RWPE2 (cell line): ENCODE data around the gene CAV1.
A peak's percentile ranks its signal among the peaks of the same experiment; 100 is the strongest.

ENCODE experiments used
- ATAC-seq: fragments of 200-7000 bp; cut with Tn5 transposase; 3 replicates; pipeline ENCODE4 v1.9.1; 2021; ENCODE audit warnings: low read depth
- DNase-seq: peaks from one replicate; pipeline ENCODE4 v3.0.0-alpha.2; 2020; ENCODE audit warnings: low spot score
- H3K27ac ChIP-seq: fragments of 450-650 bp; 2 replicates; pipeline ENCODE4 v1.5.1; 2017; ENCODE audit warnings: mild to moderate bottlenecking; ENCODE audit not compliant: poor library complexity, severe bottlenecking
- H3K27me3 ChIP-seq: fragments of 250-450 bp; sonication (Bioruptor Pico); 2 replicates; pipeline ENCODE4 v1.5.1; 2021; ENCODE audit warnings: mild to moderate bottlenecking, moderate library complexity; ENCODE audit not compliant: insufficient read depth, poor library complexity, severe bottlenecking
- H3K36me3 ChIP-seq: fragments of 250-450 bp; sonication (Bioruptor Pico); 2 replicates; pipeline ENCODE4 v1.5.1; 2020; ENCODE audit warnings: low read depth, mild to moderate bottlenecking, moderate library complexity
- H3K4me1 ChIP-seq: fragments of 250-450 bp; sonication (Bioruptor Pico); 2 replicates; pipeline ENCODE4 v1.5.1; 2021; ENCODE audit warnings: mild to moderate bottlenecking, moderate library complexity; ENCODE audit not compliant: insufficient read depth, poor library complexity, severe bottlenecking
- H3K4me3 ChIP-seq: fragments of 250-450 bp; sonication (Bioruptor Pico); 2 replicates; pipeline ENCODE4 v1.5.1; 2021; ENCODE audit warnings: mild to moderate bottlenecking, moderate library complexity; ENCODE audit not compliant: severe bottlenecking
- H3K9me3 ChIP-seq: fragments of 250-450 bp; sonication (Bioruptor Pico); 2 replicates; pipeline ENCODE4 v1.5.1; 2021; ENCODE audit warnings: mild to moderate bottlenecking, moderate library complexity; ENCODE audit not compliant: severe bottlenecking
- TF ChIP-seq, protein P1 (sequence below): fragments of 450-650 bp; IDR thresholded peaks from one replicate; pipeline ENCODE4 v1.5.1; 2017; ENCODE audit warnings: mild to moderate bottlenecking, moderate library complexity; ENCODE audit not compliant: poor library complexity, severe bottlenecking

The CAV1 gene

GRCh38 chr7:116502201-116503096 is 22.4 kb upstream of the CAV1 start:
- ATAC-seq, result no peak
- peak overlapping the region; percentile 91 for H3K4me3 ChIP-seq
- peak overlapping the region; percentile 96 for H3K27ac ChIP-seq
- H3K4me1 ChIP-seq, result peaks cover 44% of the 10 kb centered on the region
- H3K9me3 ChIP-seq, result no peaks in the 10 kb centered on the region
- H3K36me3 ChIP-seq, result peaks cover 72% of the 10 kb centered on the region
- TF ChIP-seq, protein P1, sequence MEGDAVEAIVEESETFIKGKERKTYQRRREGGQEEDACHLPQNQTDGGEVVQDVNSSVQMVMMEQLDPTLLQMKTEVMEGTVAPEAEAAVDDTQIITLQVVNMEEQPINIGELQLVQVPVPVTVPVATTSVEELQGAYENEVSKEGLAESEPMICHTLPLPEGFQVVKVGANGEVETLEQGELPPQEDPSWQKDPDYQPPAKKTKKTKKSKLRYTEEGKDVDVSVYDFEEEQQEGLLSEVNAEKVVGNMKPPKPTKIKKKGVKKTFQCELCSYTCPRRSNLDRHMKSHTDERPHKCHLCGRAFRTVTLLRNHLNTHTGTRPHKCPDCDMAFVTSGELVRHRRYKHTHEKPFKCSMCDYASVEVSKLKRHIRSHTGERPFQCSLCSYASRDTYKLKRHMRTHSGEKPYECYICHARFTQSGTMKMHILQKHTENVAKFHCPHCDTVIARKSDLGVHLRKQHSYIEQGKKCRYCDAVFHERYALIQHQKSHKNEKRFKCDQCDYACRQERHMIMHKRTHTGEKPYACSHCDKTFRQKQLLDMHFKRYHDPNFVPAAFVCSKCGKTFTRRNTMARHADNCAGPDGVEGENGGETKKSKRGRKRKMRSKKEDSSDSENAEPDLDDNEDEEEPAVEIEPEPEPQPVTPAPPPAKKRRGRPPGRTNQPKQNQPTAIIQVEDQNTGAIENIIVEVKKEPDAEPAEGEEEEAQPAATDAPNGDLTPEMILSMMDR, result no peak
- no peak for DNase-seq
- H3K27me3 ChIP-seq, result no peaks in the 10 kb centered on the region

- DNase-seq (no peak), ATAC-seq (no peak)
- Histone ChIP-seq H3K9me3 (no peaks in the 10 kb centered on the region), H3K4me3 (no peak overlapping the region), H3K27me3 (no peaks in the 10 kb centered on the region), H3K27ac (peak overlapping the region; percentile 96), H3K36me3 (peaks cover 86% of the 10 kb centered on the region), H3K4me1 (peaks cover 37% of the 10 kb centered on the region)
- TF ChIP-seq, protein P1, result no peak
These were observed 21.0 kb upstream of the CAV1 start for GRCh38 chr7:116503835-116504234.

DNA sequence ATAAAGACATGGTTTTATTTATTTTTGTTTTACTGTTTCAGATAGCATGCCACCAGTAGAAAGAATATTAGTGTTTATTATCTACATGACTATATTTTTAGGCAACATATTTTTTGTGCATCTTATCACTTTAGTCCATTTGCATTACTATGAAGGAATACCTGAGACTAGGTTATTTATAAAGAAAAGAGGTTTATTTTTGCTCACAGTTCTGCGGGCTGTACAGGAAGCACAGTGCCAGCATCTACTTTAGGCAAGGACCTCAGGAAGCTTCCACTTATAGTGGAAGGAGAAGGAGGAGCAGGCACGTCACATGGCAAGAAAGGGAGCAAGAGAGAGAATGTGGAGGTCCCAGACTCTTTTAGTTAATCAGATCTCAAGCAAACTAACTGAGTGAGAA is 19.6 kb upstream of the CAV1 start:
- DNase-seq, result no peak
- H3K27ac ChIP-seq, result peak overlapping the region; percentile 96
- ATAC-seq, result no peak
- H3K36me3 ChIP-seq, result peaks cover 86% of the 10 kb centered on the region
- no peaks in the 10 kb centered on the region for H3K9me3 ChIP-seq
- H3K27me3 ChIP-seq, result no peaks in the 10 kb centered on the region
- no peak overlapping the region for H3K4me3 ChIP-seq
- peaks cover 38% of the 10 kb centered on the region for H3K4me1 ChIP-seq
- TF ChIP-seq, protein P1, result no peak

DNA sequence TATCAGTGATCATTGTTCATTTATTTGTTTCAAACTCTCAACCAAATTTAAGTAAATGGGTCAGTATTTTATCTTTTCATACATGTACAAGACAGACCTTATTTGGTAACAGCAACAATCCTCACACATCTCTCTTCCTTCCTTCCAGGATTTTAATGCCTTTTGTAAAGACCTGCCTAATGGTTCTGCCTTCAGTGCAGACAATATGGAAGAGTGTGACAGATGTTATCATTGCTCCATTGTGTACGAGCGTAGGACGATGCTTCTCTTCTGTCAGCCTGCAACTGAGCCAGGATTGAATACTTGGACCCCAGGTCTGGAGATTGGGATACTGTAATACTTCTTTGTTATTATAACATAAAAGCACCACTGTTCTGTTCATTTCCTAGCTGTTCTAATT is 19.0 kb upstream of the CAV1 start:
- Histone ChIP-seq H3K4me1 (peaks cover 42% of the 10 kb centered on the region), H3K36me3 (peaks cover 81% of the 10 kb centered on the region), H3K4me3 (no peak overlapping the region), H3K27me3 (no peaks in the 10 kb centered on the region), H3K27ac (peak overlapping the region; percentile 96), H3K9me3 (no peaks in the 10 kb centered on the region)
- TF ChIP-seq, protein P1, result no peak
- ATAC-seq (no peak), DNase-seq (no peak)
